Measurements from ENCODE around the gene NKAPD1. TPM values are rescaled to one million over a fixed set of nuclear protein-coding genes. Genes with fewer than 3 reads are reported as not detected.

NKAPD1 gene
- total RNA-seq, 1 experiment from 2014 or later = 19.4 TPM

DNA sequence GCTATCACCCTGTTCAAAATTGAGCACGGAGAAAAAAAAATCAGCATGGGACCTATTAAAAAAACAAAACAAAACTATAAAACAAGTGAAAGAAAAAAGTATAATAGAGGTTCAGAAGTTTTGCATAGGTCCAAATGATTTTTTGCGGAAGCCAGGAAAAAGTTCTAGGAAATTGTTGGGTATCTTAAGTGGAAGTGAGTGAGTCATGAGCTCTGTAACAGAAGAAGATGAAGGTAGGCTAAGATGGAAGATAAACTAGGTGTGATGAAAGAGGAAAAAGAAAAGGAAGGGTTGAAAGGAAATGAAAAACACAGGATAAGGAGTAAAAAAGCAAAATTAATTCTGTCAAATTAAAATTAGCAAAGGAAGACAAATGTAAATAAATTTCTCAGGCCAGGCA lies 40.4 kb downstream of the NKAPD1 start:
- H3K9me2 ChIP-seq (ENCODE audit: insufficient read depth) = no peaks in the 10 kb centered on the region
- CTCF ChIA-PET = interaction anchor here (1.3 to 3.7 kb wide), 8 partner anchors 8 to 236 kb away, joined by 3 to 16 read pairs (median 6); partner anchors contain the start of gene BCO2
- H3K9me3 ChIP-seq (ENCODE audit: control insufficient read depth in 1 of 2, insufficient read depth in 1 of 2, low read depth in 1 of 2, low read length in 2 of 2) = no peaks in the 10 kb centered on the region
- peaks cover 28 to 39% of the 10 kb centered on the region in 2 experiments for H3K4me1 ChIP-seq (ENCODE audit: control insufficient read depth in 1 of 2, insufficient read depth in 2 of 2, low read length in 2 of 2)
- no peaks in the 10 kb centered on the region for H3K36me3 ChIP-seq (ENCODE audit: control insufficient read depth in 1 of 2, insufficient read depth in 2 of 2, low read length in 2 of 2)
- intact Hi-C loops (cut with micrococcal nuclease) = no loop called here
- no peaks in the 10 kb centered on the region for H4K20me1 ChIP-seq (ENCODE audit: insufficient read depth)
- no peaks in the 10 kb centered on the region for H3K79me2 ChIP-seq (ENCODE audit: insufficient read depth, low read length)
- H3K4me3 ChIP-seq (replicated peaks in 1 of 2; ENCODE audit: low read depth in 1 of 2, low read length in 2 of 2) = no peak overlapping the region
- POLR2A ChIA-PET = no interaction called here
- no TSS peak for BruUV-seq (replicated peaks)
- DNase-seq (ENCODE audit: low read depth, low spot score) = no peak
- no peak overlapping the region for H3K27ac ChIP-seq (ENCODE audit: low read depth, low read length)
- RAD21 ChIA-PET (ENCODE audit: low non-redundant PET in 1 of 2, low total read pairs in 2 of 2, uncharacterized antibody in 2 of 2, unreplicated experiment in 2 of 2) = interaction anchor here in 1 of 2 experiments (2.5 kb wide), 1 partner anchor 61 kb away, joined by 11 read pairs; the partner anchor contains the start of gene BCO2
- no peak for ATAC-seq
- TF ChIP-seq, protein P1, sequence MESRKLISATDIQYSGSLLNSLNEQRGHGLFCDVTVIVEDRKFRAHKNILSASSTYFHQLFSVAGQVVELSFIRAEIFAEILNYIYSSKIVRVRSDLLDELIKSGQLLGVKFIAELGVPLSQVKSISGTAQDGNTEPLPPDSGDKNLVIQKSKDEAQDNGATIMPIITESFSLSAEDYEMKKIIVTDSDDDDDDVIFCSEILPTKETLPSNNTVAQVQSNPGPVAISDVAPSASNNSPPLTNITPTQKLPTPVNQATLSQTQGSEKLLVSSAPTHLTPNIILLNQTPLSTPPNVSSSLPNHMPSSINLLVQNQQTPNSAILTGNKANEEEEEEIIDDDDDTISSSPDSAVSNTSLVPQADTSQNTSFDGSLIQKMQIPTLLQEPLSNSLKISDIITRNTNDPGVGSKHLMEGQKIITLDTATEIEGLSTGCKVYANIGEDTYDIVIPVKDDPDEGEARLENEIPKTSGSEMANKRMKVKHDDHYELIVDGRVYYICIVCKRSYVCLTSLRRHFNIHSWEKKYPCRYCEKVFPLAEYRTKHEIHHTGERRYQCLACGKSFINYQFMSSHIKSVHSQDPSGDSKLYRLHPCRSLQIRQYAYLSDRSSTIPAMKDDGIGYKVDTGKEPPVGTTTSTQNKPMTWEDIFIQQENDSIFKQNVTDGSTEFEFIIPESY (IDR thresholded peaks at IDR 0.05; ENCODE audit: extremely low read depth, insufficient replicate concordance, low read length) = no peak
- TF ChIP-seq, protein P2, sequence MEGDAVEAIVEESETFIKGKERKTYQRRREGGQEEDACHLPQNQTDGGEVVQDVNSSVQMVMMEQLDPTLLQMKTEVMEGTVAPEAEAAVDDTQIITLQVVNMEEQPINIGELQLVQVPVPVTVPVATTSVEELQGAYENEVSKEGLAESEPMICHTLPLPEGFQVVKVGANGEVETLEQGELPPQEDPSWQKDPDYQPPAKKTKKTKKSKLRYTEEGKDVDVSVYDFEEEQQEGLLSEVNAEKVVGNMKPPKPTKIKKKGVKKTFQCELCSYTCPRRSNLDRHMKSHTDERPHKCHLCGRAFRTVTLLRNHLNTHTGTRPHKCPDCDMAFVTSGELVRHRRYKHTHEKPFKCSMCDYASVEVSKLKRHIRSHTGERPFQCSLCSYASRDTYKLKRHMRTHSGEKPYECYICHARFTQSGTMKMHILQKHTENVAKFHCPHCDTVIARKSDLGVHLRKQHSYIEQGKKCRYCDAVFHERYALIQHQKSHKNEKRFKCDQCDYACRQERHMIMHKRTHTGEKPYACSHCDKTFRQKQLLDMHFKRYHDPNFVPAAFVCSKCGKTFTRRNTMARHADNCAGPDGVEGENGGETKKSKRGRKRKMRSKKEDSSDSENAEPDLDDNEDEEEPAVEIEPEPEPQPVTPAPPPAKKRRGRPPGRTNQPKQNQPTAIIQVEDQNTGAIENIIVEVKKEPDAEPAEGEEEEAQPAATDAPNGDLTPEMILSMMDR (IDR thresholded peaks at IDR 0.05 in 2 of 3, conservative IDR thresholded peaks at IDR 0.05 in 1 of 3; ENCODE audit: borderline replicate concordance in 1 of 3, insufficient read depth in 1 of 3, low read depth in 2 of 3, low read length in 2 of 3) = no peak
- no peak for TF ChIP-seq ZNF274 (IDR thresholded peaks at IDR 0.05; ENCODE audit: low read depth, low read length)
- TF ChIP-seq SRF (IDR thresholded peaks at IDR 0.05; ENCODE audit: low read depth) = no peak
- no peak for TF ChIP-seq EZH2 (IDR thresholded peaks at IDR 0.05)
- TF ChIP-seq POLR2AphosphoS5 (IDR thresholded peaks at IDR 0.05; ENCODE audit: low read depth, low read length) = no peak
- no peak overlapping the region for H2AFZ ChIP-seq (ENCODE audit: low read depth, low read length, poor library complexity, severe bottlenecking)
- H3K9ac ChIP-seq (ENCODE audit: low read length) = no peak overlapping the region
- no peaks in the 10 kb centered on the region for H3K27me3 ChIP-seq (ENCODE audit: insufficient read depth, low read length)
- no peak overlapping the region for H3K4me2 ChIP-seq (ENCODE audit: low read length)
